ENCODE data around the gene ARHGEF1. TPM values are rescaled to one million over a fixed set of nuclear protein-coding genes. Genes with fewer than 3 reads are reported as not detected.

ARHGEF1 gene
- total RNA-seq, 1 donor from 2014 or later: 30.1 TPM

GRCh38 chr19:41897181-41897580 lies 14.2 kb downstream of the ARHGEF1 start:
- ATAC-seq (ENCODE audit: poor library complexity) (no peak), DNase-seq (no peak)
- intact Hi-C loops (cut with DNase I): no loop called here

- intact Hi-C loops (cut with DNase I): no loop called here
- ATAC-seq (ENCODE audit: poor library complexity): no peak
- no peak for DNase-seq
Observed at GRCh38 chr19:41897820-41898219, 14.8 kb downstream of the ARHGEF1 start.

GRCh38 chr19:41898235-41898634 lies 15.3 kb downstream of the ARHGEF1 start:
- intact Hi-C loops (cut with DNase I): no loop called here
- ATAC-seq (ENCODE audit: poor library complexity) (no peak), DNase-seq (no peak)

- ATAC-seq (ENCODE audit: poor library complexity) (no peak), DNase-seq (no peak)
- intact Hi-C loops (cut with DNase I): no loop called here
Observed at GRCh38 chr19:41901707-41902360, 18.9 kb downstream of the ARHGEF1 start.

- intact Hi-C loops (cut with DNase I): no loop called here
- no peak for ATAC-seq (ENCODE audit: poor library complexity)
- DNase-seq: no peak
Observed at GRCh38 chr19:41902594-41902993, 19.6 kb downstream of the ARHGEF1 start.

GRCh38 chr19:41903193-41903953 lies 20.4 kb downstream of the ARHGEF1 start:
- no peak for DNase-seq
- intact Hi-C loops (cut with DNase I): no loop called here
- ATAC-seq (ENCODE audit: poor library complexity): no peak

GRCh38 chr19:41904118-41904870 lies 21.3 kb downstream of the ARHGEF1 start:
- ATAC-seq (ENCODE audit: poor library complexity) (peak; percentile 18), DNase-seq (no peak)
- intact Hi-C loops (cut with DNase I): no loop called here

GRCh38 chr19:41905273-41906002 lies 22.5 kb downstream of the ARHGEF1 start:
- no peak for ATAC-seq (ENCODE audit: poor library complexity)
- DNase-seq: no peak
- intact Hi-C loops (cut with DNase I): no loop called here

GRCh38 chr19:41906271-41906670 lies 23.3 kb downstream of the ARHGEF1 start:
- no peak for ATAC-seq (ENCODE audit: poor library complexity)
- DNase-seq: no peak
- intact Hi-C loops (cut with DNase I): no loop called here

- intact Hi-C loops (cut with DNase I): no loop called here
- no peak for DNase-seq
- ATAC-seq (ENCODE audit: poor library complexity): no peak
Observed at GRCh38 chr19:41906916-41907680, 24.1 kb downstream of the ARHGEF1 start.

- DNase-seq (no peak), ATAC-seq (ENCODE audit: poor library complexity) (no peak)
- intact Hi-C loops (cut with DNase I): no loop called here
Observed at GRCh38 chr19:41907994-41908615, 25.1 kb downstream of the ARHGEF1 start.

- intact Hi-C loops (cut with DNase I): no loop called here
- DNase-seq (no peak), ATAC-seq (ENCODE audit: poor library complexity) (no peak)
Observed at GRCh38 chr19:41908724-41909464, 25.9 kb downstream of the ARHGEF1 start.

GRCh38 chr19:41909706-41910105 lies 26.7 kb downstream of the ARHGEF1 start:
- ATAC-seq (ENCODE audit: poor library complexity) (no peak), DNase-seq (no peak)
- intact Hi-C loops (cut with DNase I): no loop called here

- ATAC-seq (ENCODE audit: poor library complexity) (no peak), DNase-seq (no peak)
- intact Hi-C loops (cut with DNase I): no loop called here
Observed at GRCh38 chr19:41910240-41910991, 27.4 kb downstream of the ARHGEF1 start.

GRCh38 chr19:41910992-41911888 lies 28.3 kb downstream of the ARHGEF1 start:
- no peak for ATAC-seq (ENCODE audit: poor library complexity)
- intact Hi-C loops (cut with DNase I): no loop called here
- no peak for DNase-seq

Data from Right ventricle myocardium superior (tissue), 1 donor.